K562 (cell line): Measurements from ENCODE around the gene STPG2. TPM values are rescaled to one million over a fixed set of nuclear protein-coding genes. Genes with fewer than 3 reads are reported as not detected.

Experiments used
- ATAC-seq: fragments of 200-7000 bp; cut with Tn5 transposase; 3 replicates; pipeline ENCODE4 v1.9.1; 2020; ENCODE audit warnings: moderate library complexity
- BruUV-seq: library from RNA; stranded (reverse); fragments of 400-500 nt; replicated peaks from 2 replicates; lab custom pipeline; 2021; lab: Mats Ljungman, UMichigan
- CTCF ChIA-PET: fragments of 300-600 bp; formaldehyde crosslinking; extraction: SDS; loops from one replicate; lab custom pipeline; 2021; ENCODE audit warnings: low intra/inter-chr PET ratio; lab: Yijun Ruan, JAX
- POLR2A ChIA-PET: fragments of 300-600, 350-650 bp; sonication (Branson Sonifier 250); formaldehyde crosslinking; extraction: SDS; loops from one replicate; lab custom pipeline; 2021; ENCODE audit warnings: antibody characterized with exemption, inconsistent platforms; lab: Yijun Ruan, JAX
- DNase-seq, 4 experiments: peaks; one replicate each; pipeline versions ENCODE4 v3.0.0 to v3.0.0-alpha.2; 2011 to 2018; ENCODE audit warnings: low spot score in 3 of 4, mixed read lengths in 3 of 4; ENCODE audit errors: extremely low read depth in 1 of 4
- FAIRE-seq: peaks from 2 replicates; lab custom pipeline; 2011; peaks lifted over from hg19 to GRCh38; lab: Jason Lieb, UNC
- H2AFZ ChIP-seq: 2 replicates; pipeline ENCODE4 v1.6.0; 2011; ENCODE audit warnings: low read depth, low read length, control low read depth, inconsistent platforms
- H3K27ac ChIP-seq: fragments of 200-600 bp; 3 replicates; pipeline ENCODE4 v1.8.0; 2011; ENCODE audit warnings: low read depth, mild to moderate bottlenecking, control low read depth, inconsistent platforms, low read length, moderate library complexity, mixed read lengths; ENCODE audit errors: extremely low read depth
- H3K27me3 ChIP-seq, 2 experiments: fragments of 300-600 bp in 1 of 2; 2 replicates in 1 of 2; 3 replicates in 1 of 2; pipeline versions ENCODE4 v1.6.0 to v1.8.0; 2011; ENCODE audit warnings: inconsistent platforms in 2 of 2, low read length in 2 of 2, mild to moderate bottlenecking in 1 of 2, mixed read lengths in 1 of 2, moderate library complexity in 1 of 2; ENCODE audit not compliant: control insufficient read depth in 2 of 2, insufficient read depth in 2 of 2
- H3K36me3 ChIP-seq: fragments of 300-600 bp; 3 replicates; pipeline ENCODE4 v1.8.0; 2011; ENCODE audit warnings: mild to moderate bottlenecking, low read length, inconsistent platforms; ENCODE audit not compliant: control insufficient read depth, insufficient read depth
- H3K4me1 ChIP-seq, 2 experiments: fragments of 200-600 bp in 1 of 2; replicated peaks in 1 of 2; 2 replicates in 1 of 2; 3 replicates in 1 of 2; pipeline versions ENCODE4 v1.5.1 to v1.8.0; 2011; ENCODE audit warnings: inconsistent platforms in 2 of 2, low read length in 2 of 2, mild to moderate bottlenecking in 1 of 2, mixed read lengths in 1 of 2, moderate library complexity in 1 of 2; ENCODE audit not compliant: control insufficient read depth in 2 of 2, insufficient read depth in 2 of 2
- H3K4me2 ChIP-seq: 2 replicates; pipeline ENCODE4 v1.6.1; 2011; ENCODE audit warnings: low read length, control low read depth, inconsistent platforms, mixed read lengths; ENCODE audit not compliant: insufficient read depth
- H3K4me3 ChIP-seq: fragments of 200-600 bp; sonication (generic), shearing (Covaris generic); 2 replicates; pipeline ENCODE4 v1.5.1; 2016; ENCODE audit warnings: control low read depth, inconsistent platforms
- H3K79me2 ChIP-seq: fragments of 200-600 bp; 3 replicates; pipeline ENCODE4 v1.8.0; 2011; ENCODE audit warnings: low read length, inconsistent platforms; ENCODE audit not compliant: control insufficient read depth, insufficient read depth
- H3K9ac ChIP-seq, 2 experiments: 2 replicates each; pipeline versions ENCODE4 v1.6.0 to v1.6.1; 2011; ENCODE audit warnings: low read depth in 2 of 2, low read length in 2 of 2, control low read depth in 1 of 2, inconsistent platforms in 1 of 2, mild to moderate bottlenecking in 1 of 2, mixed read lengths in 1 of 2; ENCODE audit not compliant: insufficient read depth in 1 of 2
- H3K9me1 ChIP-seq: one replicate; pipeline ENCODE4 v1.6.0; 2011; ENCODE audit warnings: inconsistent platforms, mild to moderate bottlenecking, low read length, moderate library complexity; ENCODE audit not compliant: control insufficient read depth, insufficient read depth
- H3K9me3 ChIP-seq: replicated peaks from 2 replicates; pipeline ENCODE4 v1.5.1; 2011; ENCODE audit warnings: low read depth, low read length, inconsistent platforms; ENCODE audit not compliant: control insufficient read depth, insufficient read depth
- H4K20me1 ChIP-seq: replicated peaks from 2 replicates; pipeline ENCODE4 v1.6.1; 2011; ENCODE audit warnings: low read length, inconsistent platforms, mixed read lengths; ENCODE audit not compliant: control insufficient read depth, insufficient read depth
- CBFB ChIP-seq: sonication (generic); formaldehyde crosslinking; IDR thresholded peaks from 2 replicates; pipeline ENCODE4 v1.4.0; 2020; ENCODE audit warnings: mild to moderate bottlenecking, missing genetic modification reagents
- WGBS: fragments of 100-300 bp; shearing (Covaris generic); methylation state at CpG from one replicate; pipeline ENCODE4 v1.1.6; 2016; ENCODE audit warnings: low coverage, mixed read lengths; ENCODE audit not compliant: insufficient coverage; ENCODE audit errors: missing lambda C conversion rate; 5-methylcytosine and 5-hydroxymethylcytosine counted together
- in situ Hi-C: fragments of 300-500 bp; cut with MboI; formaldehyde crosslinking; loops from 4 replicates; pipeline ENCODE4 v1.15.0; 2018; ENCODE audit warnings: inconsistent platforms, mixed read lengths
- intact Hi-C: fragments of 100-400 bp; cut with micrococcal nuclease; formaldehyde crosslinking; loops from 2 replicates; pipeline ENCODE4 v1.14.2; 2022
- polyA plus RNA-seq, 8 experiments: library from polyadenylated mRNA; depleted of rRNA in 4 of 8; stranded (reverse) in 5 of 8; unstranded in 3 of 8; fragments of >200 nt; fragmentation: Nextera tagmentation in 2 of 8; fragmentation: Illumina TruSeq in 1 of 8; extraction: Ambion mirVana in 2 of 8; extraction: Trizol in 1 of 8; gene quantifications; 2 replicates each; pipeline versions ENCODE4 v1.2.1 to v1.2.3, GENCODE V29; 2011 to 2014; ENCODE audit warnings: inconsistent platforms in 1 of 8, missing spikeins in 1 of 8
- total RNA-seq, 7 experiments: library from RNA; depleted of rRNA in 6 of 7; stranded (reverse); fragments of >200 nt in 6 of 7; fragmentation: Illumina TruSeq in 2 of 7; extraction: Trizol in 2 of 7; gene quantifications; 2 replicates each; pipeline versions ENCODE4 v1.2.1 to v1.2.3, GENCODE V29; 2011 to 2021; ENCODE audit warnings: low replicate concordance in 1 of 7
- TF ChIP-seq, protein P1 (sequence below): fragments of 450-650 bp; IDR thresholded peaks from 2 replicates; pipeline ENCODE4 v1.6.1; 2018; ENCODE audit warnings: mild to moderate bottlenecking, low read depth; ENCODE audit not compliant: partially characterized antibody
- TF ChIP-seq, protein P2 (sequence below): sonication (generic); formaldehyde crosslinking; IDR thresholded peaks from 2 replicates; pipeline ENCODE4 v1.5.0; 2020; ENCODE audit warnings: missing genetic modification reagents
- TF ChIP-seq, protein P3 (sequence below): fragments of 250-450 bp; sonication (Bioruptor Pico); IDR thresholded peaks from 2 replicates; pipeline ENCODE4 v1.5.0; 2021
- TF ChIP-seq, protein P4 (sequence below): fragments of 250-450 bp; sonication (Bioruptor Pico); IDR thresholded peaks from 2 replicates; pipeline ENCODE4 v1.8.0; 2021; ENCODE audit warnings: mild to moderate bottlenecking, moderate library complexity
- TF ChIP-seq, protein P5 (sequence below): sonication (generic); formaldehyde crosslinking; IDR thresholded peaks from 2 replicates; pipeline ENCODE4 v1.4.0; 2020; ENCODE audit warnings: mild to moderate bottlenecking, missing genetic modification reagents

The STPG2 gene
- total and polyA plus RNA-seq, 9 of the 15 experiments (the other 6 are each of a cell fraction or from before 2014, with no cell fraction given): not detected

DNA sequence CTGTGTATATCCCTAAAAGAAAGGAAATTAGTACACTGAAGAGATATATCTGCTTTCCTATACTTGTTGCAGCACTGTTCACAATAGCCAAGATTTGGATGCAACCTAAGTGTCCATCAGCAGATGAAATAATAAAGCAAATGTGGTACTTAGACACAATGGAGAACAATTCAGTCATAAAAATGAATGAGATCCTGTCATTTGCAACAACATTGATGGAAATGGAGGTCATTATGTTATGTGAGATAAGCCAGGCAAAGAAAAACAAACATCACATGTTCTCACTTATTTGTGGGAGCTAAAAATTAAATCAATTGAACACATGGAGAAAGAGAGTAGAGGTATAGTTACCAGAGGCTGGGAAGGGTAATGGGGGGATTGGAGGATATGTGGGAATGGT lies 611.9 kb downstream of the STPG2 start (continued):
- TF ChIP-seq, protein P1, sequence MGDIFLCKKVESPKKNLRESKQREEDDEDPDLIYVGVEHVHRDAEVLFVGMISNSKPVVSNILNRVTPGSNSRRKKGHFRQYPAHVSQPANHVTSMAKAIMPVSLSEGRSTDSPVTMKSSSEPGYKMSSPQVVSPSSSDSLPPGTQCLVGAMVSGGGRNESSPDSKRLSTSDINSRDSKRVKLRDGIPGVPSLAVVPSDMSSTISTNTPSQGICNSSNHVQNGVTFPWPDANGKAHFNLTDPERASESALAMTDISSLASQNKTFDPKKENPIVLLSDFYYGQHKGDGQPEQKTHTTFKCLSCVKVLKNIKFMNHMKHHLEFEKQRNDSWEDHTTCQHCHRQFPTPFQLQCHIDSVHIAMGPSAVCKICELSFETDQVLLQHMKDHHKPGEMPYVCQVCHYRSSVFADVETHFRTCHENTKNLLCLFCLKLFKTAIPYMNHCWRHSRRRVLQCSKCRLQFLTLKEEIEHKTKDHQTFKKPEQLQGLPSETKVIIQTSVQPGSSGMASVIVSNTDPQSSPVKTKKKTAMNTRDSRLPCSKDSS: no peak

DNA sequence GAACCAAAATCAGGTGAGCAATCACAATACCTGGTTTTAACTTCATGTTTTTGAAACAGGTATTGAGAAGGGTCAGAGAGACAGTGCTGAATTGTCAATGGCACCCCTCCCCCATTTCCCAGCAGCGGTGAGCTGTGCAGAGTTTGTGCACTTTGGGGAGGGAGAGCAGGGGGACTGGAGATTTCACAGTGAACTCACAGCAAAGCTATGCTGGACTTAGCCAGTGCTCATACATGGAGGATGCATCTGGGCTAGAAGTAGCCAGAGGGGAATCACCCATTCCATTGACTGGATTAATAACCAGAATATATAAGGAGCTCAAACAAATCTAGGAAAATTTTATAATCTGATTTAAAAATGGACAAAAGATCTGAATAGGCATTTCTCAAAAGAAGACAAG lies 612.6 kb downstream of the STPG2 start:
- Histone ChIP-seq H3K9ac (no peak overlapping the region), H3K4me2 (no peak overlapping the region), H3K9me1 (no peaks in the 10 kb centered on the region), H2AFZ (no peak overlapping the region), H3K36me3 (no peaks in the 10 kb centered on the region), H3K4me3 (no peak overlapping the region), H3K27ac (no peak overlapping the region), H3K27me3 (no peaks in the 10 kb centered on the region), H3K79me2 (no peaks in the 10 kb centered on the region), H3K4me1 (no peaks in the 10 kb centered on the region), H4K20me1 (no peaks in the 10 kb centered on the region), H3K9me3 (no peaks in the 10 kb centered on the region)
- ChIA-PET CTCF (no interaction called here), POLR2A (no interaction called here)
- intact Hi-C loops: no loop called here
- FAIRE-seq (no peak), DNase-seq (no peak), ATAC-seq (no peak)
- no TSS peak for BruUV-seq
- WGBS: 0% methylated on average over 1 of the region's 1 CpG
- in situ Hi-C loops: no loop called here
- TF ChIP-seq CBFB (CRISPR knock-in tag): no peak

DNA sequence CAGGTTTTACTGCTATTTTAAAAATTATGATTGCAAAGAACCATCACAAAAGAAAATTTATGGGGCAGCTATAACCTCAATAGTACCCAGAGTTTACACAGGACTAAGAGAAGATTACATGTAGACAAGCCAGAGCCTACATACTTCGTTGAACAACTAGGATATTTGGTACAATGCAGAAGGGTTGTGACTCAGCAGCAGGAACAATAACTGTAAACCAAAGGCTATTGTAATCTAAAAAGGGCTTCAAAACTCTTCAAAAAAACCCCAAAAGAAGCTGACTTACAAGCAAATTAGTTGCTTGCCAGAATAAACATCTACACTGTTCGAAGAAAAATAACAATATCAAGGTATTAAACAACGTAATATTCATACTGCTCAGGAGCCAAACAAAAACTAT lies 618.0 kb downstream of the STPG2 start:
- Histone ChIP-seq H3K36me3 (no peaks in the 10 kb centered on the region), H3K9me1 (no peaks in the 10 kb centered on the region), H3K9me3 (no peaks in the 10 kb centered on the region), H3K9ac (no peak overlapping the region), H4K20me1 (no peaks in the 10 kb centered on the region), H3K4me1 (no peaks in the 10 kb centered on the region), H3K27ac (no peak overlapping the region), H3K4me3 (no peak overlapping the region), H2AFZ (no peak overlapping the region), H3K79me2 (no peaks in the 10 kb centered on the region), H3K4me2 (no peak overlapping the region), H3K27me3 (no peaks in the 10 kb centered on the region)
- ATAC-seq: no peak
- in situ Hi-C loops (no loop called here), intact Hi-C loops (no loop called here)
- POLR2A ChIA-PET: no interaction called here
- CTCF ChIA-PET: no interaction called here
- BruUV-seq: no TSS peak
- DNase-seq: no peak
- no peak for FAIRE-seq
- 0% methylated on average over 3 of the region's 3 CpGs for WGBS
- TF ChIP-seq, protein P2, sequence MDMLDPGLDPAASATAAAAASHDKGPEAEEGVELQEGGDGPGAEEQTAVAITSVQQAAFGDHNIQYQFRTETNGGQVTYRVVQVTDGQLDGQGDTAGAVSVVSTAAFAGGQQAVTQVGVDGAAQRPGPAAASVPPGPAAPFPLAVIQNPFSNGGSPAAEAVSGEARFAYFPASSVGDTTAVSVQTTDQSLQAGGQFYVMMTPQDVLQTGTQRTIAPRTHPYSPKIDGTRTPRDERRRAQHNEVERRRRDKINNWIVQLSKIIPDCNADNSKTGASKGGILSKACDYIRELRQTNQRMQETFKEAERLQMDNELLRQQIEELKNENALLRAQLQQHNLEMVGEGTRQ (CRISPR knock-in tag): no peak
- TF ChIP-seq, protein P3, sequence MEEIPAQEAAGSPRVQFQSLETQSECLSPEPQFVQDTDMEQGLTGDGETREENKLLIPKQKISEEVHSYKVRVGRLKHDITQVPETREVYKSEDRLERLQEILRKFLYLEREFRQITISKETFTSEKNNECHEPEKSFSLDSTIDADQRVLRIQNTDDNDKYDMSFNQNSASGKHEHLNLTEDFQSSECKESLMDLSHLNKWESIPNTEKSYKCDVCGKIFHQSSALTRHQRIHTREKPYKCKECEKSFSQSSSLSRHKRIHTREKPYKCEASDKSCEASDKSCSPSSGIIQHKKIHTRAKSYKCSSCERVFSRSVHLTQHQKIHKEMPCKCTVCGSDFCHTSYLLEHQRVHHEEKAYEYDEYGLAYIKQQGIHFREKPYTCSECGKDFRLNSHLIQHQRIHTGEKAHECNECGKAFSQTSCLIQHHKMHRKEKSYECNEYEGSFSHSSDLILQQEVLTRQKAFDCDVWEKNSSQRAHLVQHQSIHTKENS (CRISPR knock-in tag): no peak
- TF ChIP-seq, protein P4, sequence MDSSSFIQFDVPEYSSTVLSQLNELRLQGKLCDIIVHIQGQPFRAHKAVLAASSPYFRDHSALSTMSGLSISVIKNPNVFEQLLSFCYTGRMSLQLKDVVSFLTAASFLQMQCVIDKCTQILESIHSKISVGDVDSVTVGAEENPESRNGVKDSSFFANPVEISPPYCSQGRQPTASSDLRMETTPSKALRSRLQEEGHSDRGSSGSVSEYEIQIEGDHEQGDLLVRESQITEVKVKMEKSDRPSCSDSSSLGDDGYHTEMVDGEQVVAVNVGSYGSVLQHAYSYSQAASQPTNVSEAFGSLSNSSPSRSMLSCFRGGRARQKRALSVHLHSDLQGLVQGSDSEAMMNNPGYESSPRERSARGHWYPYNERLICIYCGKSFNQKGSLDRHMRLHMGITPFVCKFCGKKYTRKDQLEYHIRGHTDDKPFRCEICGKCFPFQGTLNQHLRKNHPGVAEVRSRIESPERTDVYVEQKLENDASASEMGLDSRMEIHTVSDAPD (CRISPR knock-in tag): no peak
- TF ChIP-seq, protein P5, sequence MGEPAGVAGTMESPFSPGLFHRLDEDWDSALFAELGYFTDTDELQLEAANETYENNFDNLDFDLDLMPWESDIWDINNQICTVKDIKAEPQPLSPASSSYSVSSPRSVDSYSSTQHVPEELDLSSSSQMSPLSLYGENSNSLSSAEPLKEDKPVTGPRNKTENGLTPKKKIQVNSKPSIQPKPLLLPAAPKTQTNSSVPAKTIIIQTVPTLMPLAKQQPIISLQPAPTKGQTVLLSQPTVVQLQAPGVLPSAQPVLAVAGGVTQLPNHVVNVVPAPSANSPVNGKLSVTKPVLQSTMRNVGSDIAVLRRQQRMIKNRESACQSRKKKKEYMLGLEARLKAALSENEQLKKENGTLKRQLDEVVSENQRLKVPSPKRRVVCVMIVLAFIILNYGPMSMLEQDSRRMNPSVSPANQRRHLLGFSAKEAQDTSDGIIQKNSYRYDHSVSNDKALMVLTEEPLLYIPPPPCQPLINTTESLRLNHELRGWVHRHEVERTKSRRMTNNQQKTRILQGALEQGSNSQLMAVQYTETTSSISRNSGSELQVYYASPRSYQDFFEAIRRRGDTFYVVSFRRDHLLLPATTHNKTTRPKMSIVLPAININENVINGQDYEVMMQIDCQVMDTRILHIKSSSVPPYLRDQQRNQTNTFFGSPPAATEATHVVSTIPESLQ: no peak
